Measurements from ENCODE around the gene KANSL3. TPM values are rescaled to one million over a fixed set of nuclear protein-coding genes. Genes with fewer than 3 reads are reported as not detected.

Gene KANSL3
- total and polyA plus RNA-seq, 3 donors from 2014 or later, result 78.7 to 108 (median 102) TPM

GRCh38 chr2:96553176-96553956, 84.7 kb downstream of the KANSL3 start:
- H3K27ac ChIP-seq, result no peak overlapping the region
- intact Hi-C loops (cut with DNase I; ENCODE audit: low total_unique reads), result no loop called here
- no peaks in the 10 kb centered on the region for H3K36me3 ChIP-seq (ENCODE audit: low read depth, missing control alignments)

GRCh38 chr2:96552315-96553175, 85.6 kb downstream of the KANSL3 start:
- Histone ChIP-seq H3K4me1 (peaks cover 8% of the 10 kb centered on the region), H3K36me3 (ENCODE audit: low read depth, missing control alignments) (no peaks in the 10 kb centered on the region), H3K27me3 (no peaks in the 10 kb centered on the region), H3K4me3 (no peak overlapping the region), H3K27ac (no peak overlapping the region), H3K9me3 (no peaks in the 10 kb centered on the region)
- 88% methylated on average over 17 to 18 of the region's 18 CpGs for WGBS, 2 donors
- intact Hi-C loops (cut with DNase I; ENCODE audit: low total_unique reads), result no loop called here
- no peak for DNase-seq
- TF ChIP-seq POLR2A (IDR thresholded peaks at IDR 0.05) (no peak), CTCF (IDR thresholded peaks at IDR 0.05) (no peak)

More at GRCh38 chr2:96553176-96553956, 84.7 kb downstream of the KANSL3 start:
- DNase-seq, result no peak
- Histone ChIP-seq H3K27me3 (no peaks in the 10 kb centered on the region), H3K4me3 (no peak overlapping the region), H3K9me3 (no peaks in the 10 kb centered on the region), H3K4me1 (peaks cover 8% of the 10 kb centered on the region)
- TF ChIP-seq CTCF (IDR thresholded peaks at IDR 0.05) (no peak), POLR2A (IDR thresholded peaks at IDR 0.05) (no peak)
- 85 to 94% methylated on average over 6 to 16 of the region's 16 CpGs for WGBS, 2 donors

- Histone ChIP-seq H3K9me3 (no peaks in the 10 kb centered on the region), H3K4me3 (no peak overlapping the region), H3K4me1 (peaks cover 5% of the 10 kb centered on the region), H3K36me3 (ENCODE audit: low read depth, missing control alignments) (no peaks in the 10 kb centered on the region), H3K27ac (no peak overlapping the region), H3K27me3 (no peaks in the 10 kb centered on the region)
- intact Hi-C loops (cut with DNase I; ENCODE audit: low total_unique reads), result no loop called here
- 94 to 97% methylated on average over 15 to 25 of the region's 25 CpGs for WGBS, 2 donors
- no peak for TF ChIP-seq CTCF (IDR thresholded peaks at IDR 0.05)
- TF ChIP-seq POLR2A (IDR thresholded peaks at IDR 0.05), result no peak
- DNase-seq, result no peak
Measured at GRCh38 chr2:96551605-96552314, 86.4 kb downstream of the KANSL3 start.

GRCh38 chr2:96550787-96551604, 87.1 kb downstream of the KANSL3 start:
- DNase-seq, result no peak
- Histone ChIP-seq H3K4me3 (no peak overlapping the region), H3K9me3 (no peaks in the 10 kb centered on the region), H3K27ac (no peak overlapping the region), H3K27me3 (no peaks in the 10 kb centered on the region), H3K4me1 (peaks cover 5% of the 10 kb centered on the region), H3K36me3 (ENCODE audit: low read depth, missing control alignments) (no peaks in the 10 kb centered on the region)
- no peak for TF ChIP-seq POLR2A (IDR thresholded peaks at IDR 0.05)
- no peak for TF ChIP-seq CTCF (IDR thresholded peaks at IDR 0.05)
- intact Hi-C loops (cut with DNase I; ENCODE audit: low total_unique reads), result no loop called here
- 91% methylated on average over 11 of the region's 14 CpGs; no CpG with 5 or more reads in 1 of the 2 donors for WGBS, 2 donors

Measured in testis (tissue), 3 donors.